ENCODE measurements around the gene RGPD8. TPM values are rescaled to one million over a fixed set of nuclear protein-coding genes. Genes with fewer than 3 reads are reported as not detected.
A peak's percentile ranks its signal among the peaks of the same experiment; 100 is the strongest.
"Not testable (repeated sequence)": the region's sequence is repeated elsewhere in the genome, so short reads cannot be mapped to it uniquely, and the experiment has no call there.

Gene RGPD8
- total and polyA plus RNA-seq, 2 of the 13 experiments (the other 11 are each of a cell fraction or from before 2014, with no cell fraction given) = 2.3 to 12.8 TPM

- peak; percentile 64; the same call in 1 of the 2 replicates for TF ChIP-seq ARID4A (CRISPR knock-in tag; IDR thresholded peaks at IDR 0.05; ENCODE audit: borderline replicate concordance)
- peak; percentile 75 for TF ChIP-seq ZNF770 (CRISPR knock-in tag; IDR thresholded peaks at IDR 0.05)
- TF ChIP-seq MAX (IDR thresholded peaks at IDR 0.05) = 0 out of 2 replicates have a peak, but pooled peaks have one; percentile 27
- TF ChIP-seq UBTF (CRISPR knock-in tag; IDR thresholded peaks at IDR 0.05) = 0 out of 2 replicates have a peak, but pooled peaks have one; percentile 62
- peak; percentile 79 for TF ChIP-seq ZFX (CRISPR knock-in tag; IDR thresholded peaks at IDR 0.05; ENCODE audit: low read depth)
- TF ChIP-seq ZNF281 (CRISPR knock-in tag; IDR thresholded peaks at IDR 0.05; ENCODE audit: borderline replicate concordance) = peak; percentile 16; the same call in 1 of the 2 replicates
- TF ChIP-seq RARA (CRISPR knock-in tag; IDR thresholded peaks at IDR 0.05) = 0 out of 2 replicates have a peak, but pooled peaks have one; percentile 7
- peak; percentile 41; the same call in 1 of the 2 replicates for TF ChIP-seq FOXC1 (CRISPR knock-in tag; IDR thresholded peaks at IDR 0.05; ENCODE audit: borderline replicate concordance)
- peak; percentile 71; the same call in 1 of the 2 replicates for TF ChIP-seq MYPOP (CRISPR knock-in tag; IDR thresholded peaks at IDR 0.05)
- 0 out of 2 replicates have a peak, but pooled peaks have one; percentile 32 for TF ChIP-seq ZNF761 (CRISPR knock-in tag; conservative IDR thresholded peaks at IDR 0.05)
- TF ChIP-seq LCORL, FOXP1 (IDR thresholded peaks at IDR 0.05): not testable (repeated sequence)
- TF ChIP-seq LCORL (CRISPR knock-in tag; IDR thresholded peaks at IDR 0.05) = 0 out of 2 replicates have a peak, but pooled peaks have one; percentile 34
- TF ChIP-seq RAD21 (CRISPR knock-in tag; IDR thresholded peaks at IDR 0.05) = peak; percentile 65
- TF ChIP-seq FOXP1 (CRISPR knock-in tag; IDR thresholded peaks at IDR 0.05) = peak; percentile 21; the same call in 1 of the 2 replicates
Observed at GRCh38 chr2:112433480-112433879, at the start of gene RGPD8 (continued).

All from HepG2 (cell line).